Endodermal cell (in vitro differentiated cells): ENCODE measurements around the gene NEK6. TPM values are rescaled to one million over a fixed set of nuclear protein-coding genes. Genes with fewer than 3 reads are reported as not detected.

Source experiments
- DNase-seq: peaks from one replicate; pipeline ENCODE4 v3.0.0-alpha.2; 2017
- H3K27ac ChIP-seq: 2 replicates; pipeline ENCODE4 v1.5.1; 2013; ENCODE audit warnings: mild to moderate bottlenecking, low read depth, low read length, moderate library complexity
- H3K27me3 ChIP-seq: 2 replicates; pipeline ENCODE4 v1.6.1; 2013; ENCODE audit warnings: mild to moderate bottlenecking, low read length, moderate library complexity; ENCODE audit not compliant: insufficient read depth, control insufficient read depth, poor library complexity, severe bottlenecking
- H3K36me3 ChIP-seq: 2 replicates; pipeline ENCODE4 v1.7.0; 2013; ENCODE audit warnings: mild to moderate bottlenecking, low read length, moderate library complexity; ENCODE audit not compliant: control insufficient read depth, insufficient read depth
- H3K4me1 ChIP-seq: one replicate; pipeline ENCODE4 v1.7.0; 2013; ENCODE audit warnings: low read length; ENCODE audit not compliant: control insufficient read depth, insufficient read depth
- H3K4me3 ChIP-seq: 2 replicates; pipeline ENCODE4 v1.5.1; 2013; ENCODE audit warnings: mild to moderate bottlenecking, low read length, moderate library complexity
- H3K9ac ChIP-seq: 2 replicates; pipeline ENCODE4 v1.6.1; 2013; ENCODE audit warnings: mild to moderate bottlenecking, low read length, moderate library complexity; ENCODE audit not compliant: poor library complexity, severe bottlenecking; ENCODE audit errors: extremely low read depth
- H3K9me3 ChIP-seq: 2 replicates; pipeline ENCODE4 v1.6.1; 2013; ENCODE audit warnings: mild to moderate bottlenecking, low read length, moderate library complexity; ENCODE audit not compliant: control insufficient read depth
- H3K27ac Mint-ChIP-seq: 2 replicates; pipeline ENCODE4 v1.8.0; 2020; ENCODE audit warnings: mixed read lengths
- H3K27me3 Mint-ChIP-seq: 2 replicates; pipeline ENCODE4 v1.8.0; 2021; ENCODE audit warnings: mild to moderate bottlenecking, mixed read lengths; ENCODE audit not compliant: insufficient read depth
- H3K36me3 Mint-ChIP-seq: 2 replicates; pipeline ENCODE4 v1.8.0; 2020; ENCODE audit warnings: low read depth, mixed read lengths
- H3K4me1 Mint-ChIP-seq: 2 replicates; pipeline ENCODE4 v1.8.0; 2020; ENCODE audit warnings: mixed read lengths
- H3K4me3 Mint-ChIP-seq: 2 replicates; pipeline ENCODE4 v1.8.0; 2020; ENCODE audit warnings: mild to moderate bottlenecking, moderate library complexity, mixed read lengths
- H3K9me3 Mint-ChIP-seq: 2 replicates; pipeline ENCODE4 v1.8.0; 2020; ENCODE audit warnings: mild to moderate bottlenecking, mixed read lengths
- CTCF ChIP-seq: fragments of 200-600 bp; sonication (generic); conservative IDR thresholded peaks from 2 replicates; pipeline ENCODE4 v1.5.0; 2021; ENCODE audit warnings: antibody characterized with exemption, mild to moderate bottlenecking
- WGBS, 2 experiments: methylation state at CpG; one replicate each; pipeline versions ENCODE4 v1.1.5 to v1.1.7; 2013; ENCODE audit warnings: missing lambda C conversion rate in 2 of 2, mixed read lengths in 1 of 2; ENCODE audit not compliant: insufficient coverage in 1 of 2, insufficient read length in 1 of 2; 5-methylcytosine and 5-hydroxymethylcytosine counted together
- total RNA-seq, 2 donors: library from RNA; stranded (reverse); fragmentation: NEBNext Ultra II Directional in 1 of 2; extraction: Animal tissue kit (Norgen Biotek cat#: 25700) in 1 of 2; gene quantifications; 2 replicates in 1 of 2; 3 replicates in 1 of 2; pipeline ENCODE4 v1.2.1, GENCODE V29; 2021

NEK6 gene
- total RNA-seq, 2 donors from 2014 or later: 17.1 to 32.5 TPM

GRCh38 chr9:124356745-124357390, 99.1 kb downstream of the NEK6 start:
- DNase-seq: no peak
- H3K27me3 Mint-ChIP-seq: no peaks in the 10 kb centered on the region
- no peak overlapping the region for H3K9ac ChIP-seq
- H3K27ac ChIP-seq: no peak overlapping the region
- TF ChIP-seq CTCF: no peak
- peaks cover 43% of the 10 kb centered on the region for H3K36me3 ChIP-seq
- H3K4me1 Mint-ChIP-seq: peaks cover 4% of the 10 kb centered on the region
- H3K4me1 ChIP-seq: no peaks in the 10 kb centered on the region
- peaks cover 27% of the 10 kb centered on the region for H3K36me3 Mint-ChIP-seq
- H3K9me3 Mint-ChIP-seq: no peaks in the 10 kb centered on the region
- no peak overlapping the region for H3K4me3 ChIP-seq
- peak overlapping the region; percentile 20 for H3K27ac Mint-ChIP-seq
- no peak overlapping the region for H3K4me3 Mint-ChIP-seq
- 95 to 96% methylated on average over 18 to 19 of the region's 19 CpGs for WGBS, 2 experiments
- no peaks in the 10 kb centered on the region for H3K9me3 ChIP-seq
- no peaks in the 10 kb centered on the region for H3K27me3 ChIP-seq

GRCh38 chr9:124357721-124358361, 100.1 kb downstream of the NEK6 start:
- Histone ChIP-seq H3K9ac (no peak overlapping the region), H3K36me3 (peaks cover 34% of the 10 kb centered on the region), H3K4me1 (no peaks in the 10 kb centered on the region), H3K9me3 (no peaks in the 10 kb centered on the region), H3K4me3 (no peak overlapping the region), H3K27me3 (no peaks in the 10 kb centered on the region), H3K27ac (no peak overlapping the region)
- Mint-ChIP-seq H3K27ac (peak overlapping the region; percentile 70), H3K4me1 (peaks cover 4% of the 10 kb centered on the region), H3K36me3 (peaks cover 18% of the 10 kb centered on the region), H3K9me3 (no peaks in the 10 kb centered on the region), H3K27me3 (no peaks in the 10 kb centered on the region), H3K4me3 (no peak overlapping the region)
- peak; percentile 71 for DNase-seq
- TF ChIP-seq CTCF: peak; percentile 64
- 91 to 97% methylated on average over 13 of the region's 13 CpGs for WGBS, 2 experiments

- Mint-ChIP-seq H3K27ac (peak overlapping the region; percentile 70), H3K27me3 (no peaks in the 10 kb centered on the region), H3K36me3 (peaks cover 11% of the 10 kb centered on the region), H3K4me3 (no peak overlapping the region), H3K9me3 (no peaks in the 10 kb centered on the region), H3K4me1 (peaks cover 10% of the 10 kb centered on the region)
- H3K4me3 ChIP-seq: no peak overlapping the region
- 97 to 98% methylated on average over 12 to 13 of the region's 13 CpGs for WGBS, 2 experiments
- no peaks in the 10 kb centered on the region for H3K9me3 ChIP-seq
- no peak overlapping the region for H3K9ac ChIP-seq
- no peak for TF ChIP-seq CTCF
- H3K4me1 ChIP-seq: no peaks in the 10 kb centered on the region
- no peak overlapping the region for H3K27ac ChIP-seq
- H3K27me3 ChIP-seq: no peaks in the 10 kb centered on the region
- DNase-seq: peak; percentile 39
- H3K36me3 ChIP-seq: peaks cover 26% of the 10 kb centered on the region
Observed at GRCh38 chr9:124358631-124359030, 100.9 kb downstream of the NEK6 start.
